Retinal pigment epithelial cell (primary cell): ENCODE data around the gene SDK1.

Experiments
- DNase-seq: peaks from one replicate; pipeline ENCODE4 v3.0.0-alpha.2; 2010; ENCODE audit warnings: low read depth
- H3K4me3 ChIP-seq: 2 replicates; pipeline ENCODE4 v1.5.1; 2011; ENCODE audit warnings: mild to moderate bottlenecking, low read length, control low read depth, moderate library complexity
- CTCF ChIP-seq: conservative IDR thresholded peaks from 2 replicates; pipeline ENCODE4 v1.5.1; 2011; ENCODE audit warnings: low read depth, low read length, control low read depth, inconsistent platforms

SDK1 gene

GRCh38 chr7:4014346-4015050 lies 713.4 kb downstream of the SDK1 start:
- no peak for TF ChIP-seq CTCF
- no peak for DNase-seq
- H3K4me3 ChIP-seq: no peak overlapping the region

- DNase-seq: no peak
- no peak for TF ChIP-seq CTCF
Observed at GRCh38 chr7:4015371-4015770, 714.3 kb downstream of the SDK1 start.

GRCh38 chr7:4015996-4016395 lies 714.9 kb downstream of the SDK1 start:
- no peak for TF ChIP-seq CTCF
- DNase-seq: no peak
- no peak overlapping the region for H3K4me3 ChIP-seq

More at GRCh38 chr7:4015371-4015770, 714.3 kb downstream of the SDK1 start:
- H3K4me3 ChIP-seq: no peak overlapping the region

GRCh38 chr7:4017081-4017480 lies 716.0 kb downstream of the SDK1 start:
- H3K4me3 ChIP-seq: no peak overlapping the region
- TF ChIP-seq CTCF: no peak
- no peak for DNase-seq

GRCh38 chr7:4017785-4018184 lies 716.7 kb downstream of the SDK1 start:
- DNase-seq: no peak
- H3K4me3 ChIP-seq: no peak overlapping the region
- TF ChIP-seq CTCF: no peak

- no peak overlapping the region for H3K4me3 ChIP-seq
- TF ChIP-seq CTCF: no peak
- DNase-seq: no peak
Observed at GRCh38 chr7:4018601-4019316, 717.7 kb downstream of the SDK1 start.

GRCh38 chr7:4020086-4020485 lies 719.0 kb downstream of the SDK1 start:
- H3K4me3 ChIP-seq: no peak overlapping the region
- no peak for TF ChIP-seq CTCF
- no peak for DNase-seq
